ENCODE data around the gene TMEM200B. TPM values are rescaled to one million over a fixed set of nuclear protein-coding genes. Genes with fewer than 3 reads are reported as not detected.

TMEM200B gene
- total and polyA plus RNA-seq, 2 of the 4 experiments (the other 2 are of a cell fraction), result 4.8 to 6.2 TPM

DNA sequence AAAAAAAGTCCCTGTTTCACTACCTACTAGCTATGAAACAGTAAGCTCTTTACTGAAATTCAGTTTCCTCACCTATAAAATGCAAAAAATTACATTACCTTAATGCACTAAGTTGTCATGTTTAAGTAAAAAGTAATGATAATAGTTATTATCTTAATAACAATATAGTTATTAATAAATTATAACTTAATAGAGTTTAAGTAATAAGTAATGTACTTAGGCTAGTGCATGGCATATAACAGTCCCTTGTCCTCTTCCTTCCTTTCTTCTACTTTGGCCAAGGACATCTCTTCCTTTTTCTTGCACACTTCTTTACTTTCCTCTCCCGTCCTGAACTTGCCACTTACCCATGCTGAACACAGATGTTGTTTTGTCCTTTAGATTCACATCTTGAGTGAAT is 9.0 kb downstream of the TMEM200B start:
- Histone ChIP-seq H2BK20ac (ENCODE audit: low read depth, low read length) (no peak overlapping the region), H4K5ac (ENCODE audit: low read depth, low read length) (no peak overlapping the region), H2BK120ac (ENCODE audit: low read depth, low read length) (no peak overlapping the region), H3K18ac (ENCODE audit: low read depth, low read length) (no peak overlapping the region), H3K4ac (ENCODE audit: low read depth, low read length) (no peak overlapping the region), H2BK5ac (ENCODE audit: low read depth, low read length, poor library complexity, severe bottlenecking) (no peak overlapping the region), H2AK5ac (ENCODE audit: low read depth, low read length) (no peak overlapping the region), H3K79me1 (ENCODE audit: low read depth in 1 of 2, low read length in 2 of 2) (no peaks in the 10 kb centered on the region), H2AK9ac (replicated peaks; ENCODE audit: low read depth, low read length, poor library complexity) (no peak overlapping the region), H4K20me1 (ENCODE audit: insufficient read depth, low read length) (no peaks in the 10 kb centered on the region), H3K14ac (replicated peaks; ENCODE audit: low read depth, low read length) (no peak overlapping the region), H3K27me3 (ENCODE audit: control insufficient read depth, insufficient read depth, low read length) (no peaks in the 10 kb centered on the region), H3K56ac (ENCODE audit: extremely low read depth, insufficient read depth, low read length) (no peak overlapping the region), H3K4me1 (ENCODE audit: control insufficient read depth, insufficient read depth, low read length) (no peaks in the 10 kb centered on the region), H2BK15ac (ENCODE audit: low read depth, low read length) (no peak overlapping the region), H3K36me3 (ENCODE audit: control insufficient read depth, insufficient read depth, low read length) (no peaks in the 10 kb centered on the region), H3K9ac (ENCODE audit: low read depth, low read length) (no peak overlapping the region), H3K23ac (ENCODE audit: low read depth, low read length) (no peak overlapping the region), H4K8ac (ENCODE audit: low read depth in 2 of 2, low read length in 2 of 2) (no peak overlapping the region), H2AFZ (replicated peaks; ENCODE audit: low read length, poor library complexity) (no peak overlapping the region), H3K4me3 (ENCODE audit: insufficient read depth, low read depth, low read length) (no peak overlapping the region), H3K9me3 (ENCODE audit: control insufficient read depth, insufficient read depth, low read length) (no peaks in the 10 kb centered on the region), H3K9me1 (ENCODE audit: insufficient read depth, low read length) (no peaks in the 10 kb centered on the region), H3K4me2 (ENCODE audit: low read depth, low read length) (no peak overlapping the region), H3K27ac (ENCODE audit: insufficient read depth, low read length) (no peak overlapping the region), H4K91ac (ENCODE audit: insufficient read depth, low read depth, low read length) (no peak overlapping the region)
- DNase-seq (no peak), ATAC-seq (ENCODE audit: low read depth) (no peak)
- TF ChIP-seq CHD1 (IDR thresholded peaks at IDR 0.05; ENCODE audit: low read depth, low read length) (no peak), BHLHE40 (IDR thresholded peaks at IDR 0.05; ENCODE audit: low read depth, low read length) (no peak), MAFK (IDR thresholded peaks at IDR 0.05; ENCODE audit: low read depth, low read length) (no peak), RAD21 (IDR thresholded peaks at IDR 0.05; ENCODE audit: low read length) (no peak), MXI1 (IDR thresholded peaks at IDR 0.05; ENCODE audit: borderline replicate concordance, low read depth, low read length) (no peak), RCOR1 (IDR thresholded peaks at IDR 0.05; ENCODE audit: insufficient replicate concordance, low read length) (no peak), POLR2A (IDR thresholded peaks at IDR 0.05; ENCODE audit: low read depth, low read length) (no peak), RFX5 (IDR thresholded peaks at IDR 0.05; ENCODE audit: low read depth, low read length) (no peak), NFE2L2 (IDR thresholded peaks at IDR 0.05; ENCODE audit: low read depth, low read length) (no peak), MAZ (IDR thresholded peaks at IDR 0.05; ENCODE audit: borderline replicate concordance, low read depth, low read length) (no peak), CEBPB (IDR thresholded peaks at IDR 0.05; ENCODE audit: low read depth, low read length) (no peak)
- TF ChIP-seq, protein P1, sequence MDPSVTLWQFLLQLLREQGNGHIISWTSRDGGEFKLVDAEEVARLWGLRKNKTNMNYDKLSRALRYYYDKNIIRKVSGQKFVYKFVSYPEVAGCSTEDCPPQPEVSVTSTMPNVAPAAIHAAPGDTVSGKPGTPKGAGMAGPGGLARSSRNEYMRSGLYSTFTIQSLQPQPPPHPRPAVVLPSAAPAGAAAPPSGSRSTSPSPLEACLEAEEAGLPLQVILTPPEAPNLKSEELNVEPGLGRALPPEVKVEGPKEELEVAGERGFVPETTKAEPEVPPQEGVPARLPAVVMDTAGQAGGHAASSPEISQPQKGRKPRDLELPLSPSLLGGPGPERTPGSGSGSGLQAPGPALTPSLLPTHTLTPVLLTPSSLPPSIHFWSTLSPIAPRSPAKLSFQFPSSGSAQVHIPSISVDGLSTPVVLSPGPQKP (IDR thresholded peaks at IDR 0.05; ENCODE audit: borderline replicate concordance, low read depth, low read length), result no peak
- TF ChIP-seq, protein P2, sequence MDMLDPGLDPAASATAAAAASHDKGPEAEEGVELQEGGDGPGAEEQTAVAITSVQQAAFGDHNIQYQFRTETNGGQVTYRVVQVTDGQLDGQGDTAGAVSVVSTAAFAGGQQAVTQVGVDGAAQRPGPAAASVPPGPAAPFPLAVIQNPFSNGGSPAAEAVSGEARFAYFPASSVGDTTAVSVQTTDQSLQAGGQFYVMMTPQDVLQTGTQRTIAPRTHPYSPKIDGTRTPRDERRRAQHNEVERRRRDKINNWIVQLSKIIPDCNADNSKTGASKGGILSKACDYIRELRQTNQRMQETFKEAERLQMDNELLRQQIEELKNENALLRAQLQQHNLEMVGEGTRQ (IDR thresholded peaks at IDR 0.05; ENCODE audit: low read depth, low read length), result no peak
- intact Hi-C loops (cut with micrococcal nuclease), result no loop called here
- POLR2A ChIA-PET (ENCODE audit: unreplicated experiment), result no interaction called here
- dilution Hi-C loops (cut with HindIII; ENCODE audit: low sequenced_read_pairs, unreplicated experiment), result no loop called here
- no CpG with 5 or more reads among the region's 1 CpG for WGBS, 2 experiments (ENCODE audit: extremely low coverage in 2 of 2, insufficient read length in 1 of 2)
- CTCF ChIA-PET, result interaction anchor here (0.6 kb wide), 1 partner anchor 114 kb away, joined by 3 read pairs; no protein-coding TSS in a partner anchor
- in situ Hi-C loops (cut with MboI; ENCODE audit: low sequenced_read_pairs), result no loop called here
- BruUV-seq (replicated peaks), result no TSS peak

All from IMR-90 (cell line).